HFFc6 (cell line): ENCODE data around the gene ASIC2. TPM values are rescaled to one million over a fixed set of nuclear protein-coding genes. Genes with fewer than 3 reads are reported as not detected.

Experiments
- DNase-seq: peaks from one replicate; pipeline ENCODE4 v3.0.0-alpha.2; 2018
- H3K27ac Mint-ChIP-seq: 2 replicates; pipeline ENCODE4 v1.8.0; 2020; ENCODE audit warnings: mild to moderate bottlenecking, mixed read lengths
- H3K27me3 Mint-ChIP-seq: 2 replicates; pipeline ENCODE4 v1.8.0; 2021; ENCODE audit warnings: mild to moderate bottlenecking, moderate library complexity, mixed read lengths; ENCODE audit not compliant: insufficient read depth
- H3K36me3 Mint-ChIP-seq: 2 replicates; pipeline ENCODE4 v1.8.0; 2021; ENCODE audit warnings: low read depth, mixed read lengths
- H3K4me1 Mint-ChIP-seq: 2 replicates; pipeline ENCODE4 v1.8.0; 2020; ENCODE audit warnings: low read depth, mixed read lengths
- H3K4me3 Mint-ChIP-seq: 2 replicates; pipeline ENCODE4 v1.8.0; 2020; ENCODE audit warnings: mild to moderate bottlenecking, moderate library complexity, mixed read lengths
- H3K9me3 Mint-ChIP-seq: 2 replicates; pipeline ENCODE4 v1.8.0; 2020; ENCODE audit warnings: mild to moderate bottlenecking, mixed read lengths
- total RNA-seq, 6 experiments: library from RNA; stranded (reverse); fragmentation: NEBNext Ultra II Directional; extraction: Animal tissue kit (Norgen Biotek cat#: 25700); gene quantifications; 2 replicates in 1 of 6; 3 replicates in 5 of 6; pipeline ENCODE4 v1.2.3, GENCODE V29; 2021
- TF ChIP-seq, protein P1 (sequence below): fragments of 200-600 bp; sonication (generic); IDR thresholded peaks from 2 replicates; pipeline ENCODE4 v1.5.0; 2021; ENCODE audit warnings: antibody characterized with exemption, mild to moderate bottlenecking

ASIC2 gene
- total RNA-seq, 6 experiments from 2014 or later: not detected

DNA sequence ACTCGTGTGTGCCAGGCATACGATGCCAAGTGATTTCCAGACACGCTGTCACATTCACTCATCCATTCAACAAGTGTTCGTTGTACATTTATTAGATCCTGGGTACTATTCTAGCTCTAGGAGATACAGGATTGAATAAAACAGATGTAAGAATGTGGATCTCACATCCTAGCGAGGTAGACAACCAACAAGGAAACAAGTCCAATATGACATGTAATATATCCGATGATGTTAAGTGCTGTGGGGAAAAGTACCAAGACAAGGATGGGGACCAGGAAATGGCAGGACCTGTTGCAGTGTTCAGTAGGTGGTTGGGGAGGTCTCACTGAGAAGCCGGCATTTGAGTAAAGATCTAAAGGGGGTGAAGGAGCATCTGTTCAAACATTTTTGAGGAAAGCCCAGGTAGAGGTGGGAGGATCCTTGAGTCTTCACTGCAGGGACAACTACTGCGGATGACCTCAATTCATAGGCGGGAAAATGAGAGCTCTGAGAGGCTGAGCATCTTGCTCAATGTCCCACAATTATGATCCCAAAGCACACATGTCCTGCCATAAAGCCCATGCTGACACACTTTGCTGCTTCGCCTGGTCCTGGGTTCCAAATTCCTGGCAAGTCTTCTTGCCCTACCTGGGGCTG, 129.4 kb downstream of the ASIC2 start:
- Mint-ChIP-seq H3K4me3 (no peak overlapping the region), H3K27me3 (peaks cover 2% of the 10 kb centered on the region), H3K9me3 (peaks cover 53% of the 10 kb centered on the region), H3K36me3 (no peaks in the 10 kb centered on the region; the same call in 1 of the 2 replicates), H3K4me1 (no peaks in the 10 kb centered on the region), H3K27ac (no peak overlapping the region)
- TF ChIP-seq, protein P1, sequence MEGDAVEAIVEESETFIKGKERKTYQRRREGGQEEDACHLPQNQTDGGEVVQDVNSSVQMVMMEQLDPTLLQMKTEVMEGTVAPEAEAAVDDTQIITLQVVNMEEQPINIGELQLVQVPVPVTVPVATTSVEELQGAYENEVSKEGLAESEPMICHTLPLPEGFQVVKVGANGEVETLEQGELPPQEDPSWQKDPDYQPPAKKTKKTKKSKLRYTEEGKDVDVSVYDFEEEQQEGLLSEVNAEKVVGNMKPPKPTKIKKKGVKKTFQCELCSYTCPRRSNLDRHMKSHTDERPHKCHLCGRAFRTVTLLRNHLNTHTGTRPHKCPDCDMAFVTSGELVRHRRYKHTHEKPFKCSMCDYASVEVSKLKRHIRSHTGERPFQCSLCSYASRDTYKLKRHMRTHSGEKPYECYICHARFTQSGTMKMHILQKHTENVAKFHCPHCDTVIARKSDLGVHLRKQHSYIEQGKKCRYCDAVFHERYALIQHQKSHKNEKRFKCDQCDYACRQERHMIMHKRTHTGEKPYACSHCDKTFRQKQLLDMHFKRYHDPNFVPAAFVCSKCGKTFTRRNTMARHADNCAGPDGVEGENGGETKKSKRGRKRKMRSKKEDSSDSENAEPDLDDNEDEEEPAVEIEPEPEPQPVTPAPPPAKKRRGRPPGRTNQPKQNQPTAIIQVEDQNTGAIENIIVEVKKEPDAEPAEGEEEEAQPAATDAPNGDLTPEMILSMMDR: no peak
- no peak for DNase-seq

DNA sequence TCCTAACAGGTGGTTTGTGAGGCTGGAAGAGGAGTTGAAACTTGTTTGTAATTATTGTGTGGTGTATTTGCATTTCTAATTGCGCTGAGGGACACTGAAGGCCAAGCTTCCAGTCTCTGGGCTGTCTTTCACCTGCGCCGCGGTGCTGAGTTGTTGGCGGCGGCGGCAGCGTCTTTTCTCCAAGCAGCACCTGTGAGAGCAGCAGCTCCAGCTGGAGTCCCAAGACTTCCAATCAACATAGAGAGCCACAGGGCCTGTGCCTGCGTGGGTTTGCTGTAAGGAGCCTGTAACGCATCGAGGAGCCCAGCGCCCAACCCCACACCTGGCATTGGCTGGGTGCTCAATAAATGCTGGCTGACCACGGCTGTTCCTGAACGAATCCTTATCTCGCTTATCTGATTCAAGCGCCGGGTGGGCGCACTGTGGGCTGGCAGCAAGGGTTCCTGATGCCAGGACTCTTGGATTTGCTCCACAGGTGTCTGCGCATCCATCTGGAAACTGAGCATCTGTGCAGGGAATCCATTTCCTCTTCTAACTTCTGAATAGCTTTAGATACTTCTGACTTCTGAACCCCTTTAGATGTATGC, 138.1 kb downstream of the ASIC2 start:
- Mint-ChIP-seq H3K36me3 (peaks cover 16% of the 10 kb centered on the region; the same call in 1 of the 2 replicates), H3K9me3 (peaks cover 44% of the 10 kb centered on the region), H3K4me3 (no peak overlapping the region)

DNA sequence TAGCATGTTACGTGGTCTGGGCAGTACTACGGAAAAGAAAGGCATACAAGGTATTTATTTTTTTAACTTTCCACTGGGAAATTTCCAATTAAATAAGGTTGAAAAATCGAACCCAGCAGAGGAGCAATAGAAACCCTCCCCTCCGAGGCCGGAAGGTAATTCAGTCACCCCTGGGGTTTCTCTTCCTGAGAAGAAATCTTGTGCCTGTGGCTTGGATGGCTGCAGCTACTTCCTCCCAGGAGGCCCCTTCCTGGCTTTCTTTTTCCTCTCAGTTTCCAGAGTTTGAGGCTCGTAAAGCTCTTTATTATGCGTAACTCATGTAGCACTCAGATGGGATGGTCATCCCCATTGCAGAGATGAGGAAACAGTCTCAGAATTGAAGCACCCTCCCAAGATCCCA, 140.3 kb downstream of the ASIC2 start:
- no peaks in the 10 kb centered on the region for H3K4me1 Mint-ChIP-seq
- TF ChIP-seq, protein P1: no peak
- H3K9me3 Mint-ChIP-seq: peaks cover 33% of the 10 kb centered on the region
- H3K36me3 Mint-ChIP-seq: peaks cover 11% of the 10 kb centered on the region; the same call in 1 of the 2 replicates
- no peak overlapping the region for H3K4me3 Mint-ChIP-seq
- no peak for DNase-seq
- H3K27ac Mint-ChIP-seq: no peak overlapping the region
- peaks cover 2% of the 10 kb centered on the region; the same call in 1 of the 2 replicates for H3K27me3 Mint-ChIP-seq

More for the DNA sequence above, 138.1 kb downstream of the ASIC2 start:
- no peak overlapping the region for H3K27ac Mint-ChIP-seq
- no peak for DNase-seq
- H3K27me3 Mint-ChIP-seq: peaks cover 2% of the 10 kb centered on the region; the same call in 1 of the 2 replicates
- TF ChIP-seq, protein P1: no peak
- H3K4me1 Mint-ChIP-seq: no peaks in the 10 kb centered on the region

DNA sequence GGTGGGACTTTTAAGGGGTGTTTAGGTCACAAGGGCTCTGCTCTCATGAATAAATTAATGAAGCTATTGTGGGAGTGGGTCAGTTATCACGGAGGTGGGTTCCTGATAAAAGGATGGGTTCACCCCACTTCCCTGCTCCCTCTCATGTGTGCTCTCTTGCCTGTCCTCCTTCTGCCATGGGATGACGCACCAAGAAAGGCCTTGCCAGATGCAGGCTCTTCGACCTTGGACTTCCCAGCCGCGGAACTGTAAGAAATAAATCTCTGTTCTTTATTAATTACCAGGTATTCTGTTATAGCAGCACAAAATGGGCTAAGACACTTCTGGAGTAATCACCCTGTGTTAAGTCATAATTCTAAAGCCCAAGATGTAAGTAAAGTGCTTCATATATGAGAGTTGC, 141.5 kb downstream of the ASIC2 start:
- Mint-ChIP-seq H3K9me3 (peaks cover 32% of the 10 kb centered on the region), H3K36me3 (0 out of 2 replicates have a peak, but pooled peaks cover 9% of the 10 kb centered on the region), H3K27ac (no peak overlapping the region), H3K27me3 (peaks cover 2% of the 10 kb centered on the region; the same call in 1 of the 2 replicates), H3K4me1 (no peaks in the 10 kb centered on the region), H3K4me3 (no peak overlapping the region)
- no peak for DNase-seq
- TF ChIP-seq, protein P1: no peak

GRCh38 chr17:33145941-33146340, 147.2 kb downstream of the ASIC2 start:
- H3K9me3 Mint-ChIP-seq: peaks cover 50% of the 10 kb centered on the region
- no peak for DNase-seq
- H3K36me3 Mint-ChIP-seq: no peaks in the 10 kb centered on the region
- H3K4me3 Mint-ChIP-seq: no peak overlapping the region
- no peaks in the 10 kb centered on the region for H3K4me1 Mint-ChIP-seq
- H3K27ac Mint-ChIP-seq: no peak overlapping the region
- TF ChIP-seq, protein P1: no peak
- no peaks in the 10 kb centered on the region for H3K27me3 Mint-ChIP-seq
